Activated naive CD4-positive, alpha-beta T cell (primary cell): ENCODE data around the gene NFIB.

ENCODE experiments used
- DNase-seq, 4 experiments: peaks; one replicate each; lab custom pipeline; 2025; lab: John Stamatoyannopoulos, UW

The NFIB gene

GRCh38 chr9:14278291-14278721 is 35.6 kb downstream of the NFIB start:
- DNase-seq, result no peak

- DNase-seq, result no peak
Measured at GRCh38 chr9:14277761-14278160, 36.2 kb downstream of the NFIB start.

GRCh38 chr9:14277244-14277643 is 36.7 kb downstream of the NFIB start:
- no peak for DNase-seq

- DNase-seq, result no peak
Measured at GRCh38 chr9:14275331-14275730, 38.6 kb downstream of the NFIB start.

- no peak for DNase-seq
Measured at GRCh38 chr9:14273696-14274121, 40.2 kb downstream of the NFIB start.

- DNase-seq, result no peak
Measured at GRCh38 chr9:14272927-14273528, 40.9 kb downstream of the NFIB start.

- no peak for DNase-seq
Measured at GRCh38 chr9:14271093-14271673, 42.8 kb downstream of the NFIB start.

GRCh38 chr9:14270358-14271092 is 43.4 kb downstream of the NFIB start:
- DNase-seq, result no peak

- DNase-seq, result no peak
Measured at GRCh38 chr9:14269916-14270315, 44.0 kb downstream of the NFIB start.

- DNase-seq, result no peak
Measured at GRCh38 chr9:14263707-14264483, 50.0 kb downstream of the NFIB start.

- no peak for DNase-seq
Measured at GRCh38 chr9:14262827-14263226, 51.1 kb downstream of the NFIB start.

- DNase-seq, result no peak
Measured at GRCh38 chr9:14261616-14262015, 52.3 kb downstream of the NFIB start.

- no peak for DNase-seq
Measured at GRCh38 chr9:14260101-14260500, 53.8 kb downstream of the NFIB start.

GRCh38 chr9:14258660-14259239 is 55.2 kb downstream of the NFIB start:
- DNase-seq, result no peak

GRCh38 chr9:14258156-14258555 is 55.8 kb downstream of the NFIB start:
- no peak for DNase-seq

GRCh38 chr9:14256588-14256987 is 57.4 kb downstream of the NFIB start:
- DNase-seq, result no peak

- DNase-seq, result no peak
Measured at GRCh38 chr9:14251154-14252071, 62.5 kb downstream of the NFIB start.

- DNase-seq, result no peak
Measured at GRCh38 chr9:14250794-14251153, 63.2 kb downstream of the NFIB start.

- no peak for DNase-seq
Measured at GRCh38 chr9:14249527-14249926, 64.4 kb downstream of the NFIB start.

- no peak for DNase-seq
Measured at GRCh38 chr9:14248149-14248548, 65.8 kb downstream of the NFIB start.

GRCh38 chr9:14247577-14247976 is 66.4 kb downstream of the NFIB start:
- no peak for DNase-seq
